ENCODE results near the gene NAPA.

NAPA gene

GRCh38 chr19:47499863-47500830 lies 14.7 kb downstream of the NAPA start:
- no peak for DNase-seq (ENCODE audit: low spot score)

- DNase-seq (ENCODE audit: low spot score): no peak
Observed at GRCh38 chr19:47499371-47499770, 15.5 kb downstream of the NAPA start.

GRCh38 chr19:47498561-47498960 lies 16.3 kb downstream of the NAPA start:
- no peak for DNase-seq (ENCODE audit: low spot score)

GRCh38 chr19:47497821-47498520 lies 16.9 kb downstream of the NAPA start:
- no peak for DNase-seq (ENCODE audit: low spot score)

- DNase-seq (ENCODE audit: low spot score): no peak
Observed at GRCh38 chr19:47497050-47497766, 17.7 kb downstream of the NAPA start.

GRCh38 chr19:47495478-47496372 lies 19.1 kb downstream of the NAPA start:
- DNase-seq (ENCODE audit: low spot score): no peak

GRCh38 chr19:47494729-47495128 lies 20.1 kb downstream of the NAPA start:
- DNase-seq (ENCODE audit: low spot score): no peak

GRCh38 chr19:47494211-47494547 lies 20.7 kb downstream of the NAPA start:
- DNase-seq (ENCODE audit: low spot score): no peak

GRCh38 chr19:47493378-47494210 lies 21.3 kb downstream of the NAPA start:
- no peak for DNase-seq (ENCODE audit: low spot score)

- DNase-seq (ENCODE audit: low spot score): no peak
Observed at GRCh38 chr19:47492571-47493377, 22.1 kb downstream of the NAPA start.

- DNase-seq (ENCODE audit: low spot score): no peak
Observed at GRCh38 chr19:47492137-47492533, 22.7 kb downstream of the NAPA start.

GRCh38 chr19:47491358-47492136 lies 23.3 kb downstream of the NAPA start:
- DNase-seq (ENCODE audit: low spot score): no peak

- DNase-seq (ENCODE audit: low spot score): no peak
Observed at GRCh38 chr19:47490847-47491246, 24.0 kb downstream of the NAPA start.

GRCh38 chr19:47490031-47490430 lies 24.8 kb downstream of the NAPA start:
- DNase-seq (ENCODE audit: low spot score): no peak

- no peak for DNase-seq (ENCODE audit: low spot score)
Observed at GRCh38 chr19:47489072-47489914, 25.6 kb downstream of the NAPA start.

GRCh38 chr19:47487551-47488515 lies 27.0 kb downstream of the NAPA start:
- no peak for DNase-seq (ENCODE audit: low spot score)

- no peak for DNase-seq (ENCODE audit: low spot score)
Observed at GRCh38 chr19:47486900-47487299, 28.0 kb downstream of the NAPA start.

All from germinal center (tissue), 1 donor.